Fibroblast of peridontal ligament (primary cell): ENCODE measurements around the gene POMZP3.
"Not testable (repeated sequence)": the region's sequence is repeated elsewhere in the genome, so short reads cannot be mapped to it uniquely, and the experiment has no call there.

Source experiments
- DNase-seq: peaks from one replicate; pipeline ENCODE4 v3.0.0-alpha.2; 2010; ENCODE audit errors: extremely low read depth

POMZP3 gene

GRCh38 chr7:76626989-76627642, at the start of gene POMZP3:
Gene POMZP3 (minus strand): TSS chr7:76627279. CDS start chr7:76626064, 1,215 bp downstream.
- peak; percentile 24 for DNase-seq

DNA sequence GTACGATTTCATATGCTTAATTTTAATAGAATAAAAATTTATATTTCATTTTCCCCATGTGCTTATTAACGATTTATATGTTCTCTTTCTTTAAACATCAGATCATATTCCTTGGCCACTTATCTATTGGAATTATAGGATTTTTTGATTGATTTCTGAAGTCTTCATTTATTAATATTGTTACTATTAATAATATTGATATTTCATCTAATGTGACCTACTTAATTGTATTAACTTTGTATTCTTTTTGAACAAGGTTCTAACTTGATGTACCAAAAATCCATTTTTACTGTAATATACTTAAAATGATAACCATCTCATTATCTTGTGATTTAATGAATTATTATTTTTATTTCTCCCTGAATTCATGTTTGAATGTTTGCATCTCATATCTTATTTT, 48.7 kb upstream of the POMZP3 start:
- not testable (repeated sequence) for DNase-seq

DNA sequence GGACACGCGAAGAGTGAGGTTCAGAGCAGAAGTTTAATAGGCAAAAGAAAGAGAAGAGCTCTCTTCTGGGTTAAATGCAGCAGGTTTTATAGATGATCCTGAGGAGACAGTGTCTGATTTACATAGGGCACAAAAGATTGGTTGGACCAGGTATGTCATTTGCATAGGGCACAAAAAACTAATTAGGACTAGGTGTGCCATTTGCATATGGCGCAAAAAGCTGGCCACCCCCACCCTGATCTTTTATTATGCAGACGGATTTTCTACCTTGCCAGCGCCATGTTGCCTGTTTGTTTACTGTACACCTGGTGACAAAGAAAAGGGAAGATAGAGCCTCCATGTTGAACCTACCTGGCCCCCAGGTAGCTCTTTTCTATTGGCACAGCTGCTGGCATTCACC, 46.3 kb upstream of the POMZP3 start:
- DNase-seq = not testable (repeated sequence)

GRCh38 chr7:76659212-76659611, 32.1 kb upstream of the POMZP3 start:
- not testable (repeated sequence) for DNase-seq

- DNase-seq = peak; percentile 1
Observed at GRCh38 chr7:76656425-76656824, 29.3 kb upstream of the POMZP3 start.

GRCh38 chr7:76642620-76643019, 15.5 kb upstream of the POMZP3 start:
- DNase-seq = not testable (repeated sequence)

DNA sequence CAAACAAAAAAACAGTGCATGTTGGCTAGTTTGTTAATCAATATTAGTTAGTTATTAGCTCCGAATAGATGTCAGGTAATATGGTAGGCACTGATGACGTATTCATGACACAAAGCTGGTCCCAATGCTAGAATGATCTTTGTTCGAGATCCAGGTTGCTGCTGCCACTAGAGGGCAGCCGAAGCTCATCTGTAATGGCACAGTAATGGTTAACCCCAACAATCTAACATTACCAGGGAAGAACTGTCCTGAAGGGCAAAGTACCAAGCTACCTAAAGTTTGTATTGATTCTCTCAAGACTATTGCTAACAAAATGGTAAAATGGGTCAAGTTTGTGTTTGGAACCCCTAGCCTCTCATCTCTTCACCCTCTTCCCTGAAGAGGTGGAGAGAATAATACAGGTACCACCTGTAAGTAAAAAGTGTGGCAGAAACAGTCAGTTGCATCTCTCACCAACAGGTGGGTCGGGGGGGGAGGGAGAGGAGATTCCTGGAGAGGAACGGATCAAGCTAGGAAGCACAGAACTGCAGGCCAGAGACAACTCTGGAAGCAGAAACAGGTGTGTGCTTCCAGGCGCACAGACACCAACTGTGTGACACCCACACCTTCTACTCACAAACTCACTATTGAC, 10.1 kb upstream of the POMZP3 start:
- DNase-seq = peak; percentile 10

DNA sequence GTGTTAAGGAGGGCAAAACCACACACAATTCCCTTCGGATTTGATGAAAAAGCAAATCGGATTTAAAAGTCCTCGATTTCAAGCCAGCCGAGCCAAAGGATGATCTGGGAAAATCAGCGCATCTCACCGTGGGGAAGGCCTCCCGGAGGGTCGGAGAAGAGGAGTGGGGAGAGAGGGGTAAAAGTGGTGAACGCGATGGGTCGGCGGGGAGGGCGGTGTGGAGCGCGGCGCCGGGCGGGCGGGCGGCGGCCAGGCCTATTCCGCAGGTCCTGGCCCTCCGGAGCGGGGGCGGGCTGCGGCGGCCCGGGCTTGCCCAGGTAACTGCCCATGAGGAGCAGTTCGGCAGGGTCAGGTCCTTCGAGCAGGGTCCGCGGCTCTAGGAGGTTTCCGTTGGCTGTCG, 498 bp downstream of the POMZP3 start:
- peak; percentile 6 for DNase-seq

- DNase-seq = not testable (repeated sequence)
Observed at GRCh38 chr7:76619439-76620190, 7.5 kb downstream of the POMZP3 start.

GRCh38 chr7:76613783-76614182, 13.3 kb downstream of the POMZP3 start:
- peak; percentile 65 for DNase-seq

- not testable (repeated sequence) for DNase-seq
Observed at GRCh38 chr7:76612232-76612631, 14.8 kb downstream of the POMZP3 start.

DNA sequence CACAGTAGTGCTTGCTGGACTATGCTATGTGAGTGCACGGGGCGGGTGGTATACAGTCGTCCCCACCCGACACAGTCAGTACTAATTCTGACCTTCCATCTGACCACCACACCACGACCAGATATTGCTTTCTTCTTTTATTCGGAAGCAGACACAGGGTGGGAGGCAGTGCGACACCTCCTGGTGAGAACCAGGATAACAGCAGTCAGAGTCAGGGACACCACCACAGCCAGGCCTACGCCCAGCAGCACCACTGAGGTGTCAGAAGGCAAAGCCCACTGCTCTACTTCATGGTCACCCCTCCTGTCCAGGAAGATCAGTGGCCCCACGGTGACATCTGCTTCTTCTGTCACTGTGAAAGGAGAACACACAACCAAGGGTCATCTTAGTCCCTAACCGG, 17.2 kb downstream of the POMZP3 start:
- not testable (repeated sequence) for DNase-seq

DNA sequence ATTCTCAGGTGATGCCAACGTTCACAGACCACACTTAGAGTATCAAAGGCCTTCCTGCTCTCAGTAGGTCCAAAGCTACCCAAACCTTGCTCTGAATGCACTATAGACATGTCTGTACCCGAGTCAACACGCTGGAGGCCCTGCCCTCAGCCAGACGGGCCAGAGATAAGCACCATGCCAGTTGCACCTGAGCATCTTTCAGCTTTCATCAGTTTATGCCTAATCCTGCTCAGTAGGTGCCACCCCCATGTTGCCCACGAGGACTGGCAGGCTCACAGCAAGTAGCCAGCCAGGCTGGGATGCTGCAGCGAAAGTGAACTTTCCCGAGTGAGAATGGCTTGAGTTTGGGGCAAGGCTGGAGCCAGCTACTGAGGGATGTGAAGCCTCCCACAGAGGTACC, 18.6 kb downstream of the POMZP3 start:
- not testable (repeated sequence) for DNase-seq

GRCh38 chr7:76606027-76606426, 21.1 kb downstream of the POMZP3 start:
- peak; percentile 89 for DNase-seq

DNA sequence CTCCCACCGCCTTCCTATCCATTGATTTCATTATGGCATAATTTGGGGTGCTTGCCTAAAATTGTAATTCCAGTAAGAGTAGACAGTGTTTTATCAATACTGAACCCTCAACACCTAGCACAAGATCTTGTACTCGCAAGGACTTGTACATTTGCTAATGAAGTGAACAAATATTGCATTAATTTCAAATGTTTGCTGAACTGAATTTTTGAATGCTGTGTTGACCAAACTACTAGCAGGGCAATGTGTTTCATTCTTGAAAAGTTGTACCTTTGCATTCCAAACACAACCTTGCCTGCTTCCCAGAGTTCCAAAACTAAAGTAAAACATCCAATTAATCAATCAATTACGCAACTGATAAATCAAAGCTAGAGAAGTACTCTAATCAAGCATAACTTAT, 26.4 kb downstream of the POMZP3 start:
- DNase-seq = not testable (repeated sequence)

GRCh38 chr7:76600116-76600482, 27.0 kb downstream of the POMZP3 start:
- DNase-seq = not testable (repeated sequence)

DNA sequence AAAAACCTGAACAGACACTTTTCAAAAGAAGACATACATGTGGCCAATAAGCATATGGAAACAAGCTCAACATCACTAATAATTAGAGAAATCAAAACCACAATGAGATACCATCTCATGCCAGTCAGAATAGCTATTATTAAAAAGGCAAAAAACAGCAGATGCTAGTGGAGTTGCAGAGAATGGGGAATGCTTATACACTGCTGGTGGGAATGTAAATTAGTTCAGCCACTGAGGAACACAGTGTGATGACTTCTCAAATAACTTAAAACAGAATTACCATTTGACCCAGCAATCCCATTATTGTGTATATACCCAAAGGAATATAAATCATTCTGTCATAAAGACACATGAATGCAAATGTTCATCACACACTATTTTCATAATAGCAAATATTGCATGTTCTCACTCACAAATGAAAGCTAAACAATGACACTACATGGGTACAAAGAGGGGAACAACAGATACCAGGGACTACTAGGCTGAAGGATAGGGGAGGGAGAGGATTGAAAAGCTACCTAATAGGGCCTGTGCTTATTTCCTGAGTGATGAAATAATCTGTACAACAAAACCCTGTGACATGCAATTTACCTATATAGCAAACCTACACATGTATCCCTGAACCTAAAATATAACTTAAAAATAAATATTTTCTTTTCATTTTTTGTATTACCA, 28.4 kb downstream of the POMZP3 start:
- DNase-seq = not testable (repeated sequence)

DNA sequence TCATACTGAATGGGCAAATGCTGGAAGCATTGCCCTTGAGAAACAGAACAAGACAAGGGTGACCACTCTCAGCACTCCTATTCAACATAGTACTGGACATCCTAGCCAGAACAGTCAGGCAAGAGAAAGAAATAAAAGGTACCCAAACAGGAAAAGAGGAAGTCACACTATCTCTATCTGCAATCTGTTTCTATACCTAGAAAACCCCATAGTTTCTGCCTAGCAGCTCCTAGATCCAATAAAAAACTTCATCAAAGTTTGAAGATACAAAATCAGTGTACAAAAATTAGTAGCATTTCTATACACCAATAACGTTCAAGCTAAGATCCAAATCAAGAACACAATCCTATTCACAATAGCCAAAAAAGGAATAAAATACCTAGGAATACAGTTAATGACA, 29.8 kb downstream of the POMZP3 start:
- DNase-seq = not testable (repeated sequence)

DNA sequence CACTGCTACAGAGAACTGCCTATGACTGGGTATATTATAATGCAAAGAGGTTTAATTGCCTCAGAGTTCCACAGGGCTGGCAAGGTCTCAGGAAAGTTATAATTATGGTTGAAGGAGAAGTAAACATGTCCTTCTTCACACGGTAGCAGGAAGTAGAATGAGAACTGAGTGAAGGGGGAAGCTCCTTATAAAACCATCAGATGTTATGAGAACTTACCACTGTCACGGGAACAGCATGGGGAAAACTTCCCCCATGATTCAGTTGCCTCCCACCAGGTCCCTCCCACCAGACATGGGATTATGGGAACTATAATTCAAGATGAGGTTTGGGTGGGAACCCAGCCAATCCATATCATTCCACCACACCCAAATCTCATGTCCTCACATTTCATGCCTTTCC, 34.4 kb downstream of the POMZP3 start:
- not testable (repeated sequence) for DNase-seq

DNA sequence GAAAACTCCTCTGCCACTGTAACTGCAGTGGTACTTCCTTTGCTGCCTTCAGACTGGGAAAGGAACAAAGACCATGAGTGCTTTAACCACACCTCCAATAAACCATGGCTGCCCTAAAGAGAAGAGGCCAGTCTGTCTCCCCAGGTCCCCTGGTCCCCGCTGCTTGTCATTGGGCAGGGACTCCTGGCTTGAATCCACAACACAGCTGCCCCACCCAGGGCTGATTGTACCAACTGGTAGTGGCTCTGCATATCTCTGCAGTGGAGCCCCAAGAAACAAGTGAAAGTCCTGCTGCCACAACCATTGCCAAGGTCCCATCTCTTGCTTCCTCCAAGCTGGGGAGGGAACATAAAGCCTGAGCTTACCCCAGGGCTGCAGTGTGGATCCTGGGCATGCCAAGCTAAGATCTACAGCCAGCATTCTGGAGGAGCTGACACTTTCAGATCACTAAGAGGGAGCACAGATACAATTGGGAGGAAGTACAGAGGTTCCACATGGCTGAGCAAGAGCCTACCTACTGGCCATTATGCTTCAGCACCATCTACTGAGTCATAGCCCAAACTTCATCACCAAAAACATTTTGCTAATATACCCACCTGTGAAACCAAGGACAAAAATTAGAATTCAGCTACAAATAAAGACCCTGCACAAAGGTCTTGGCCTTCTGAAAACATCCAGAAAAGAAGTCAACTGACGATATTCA, 35.3 kb downstream of the POMZP3 start:
- not testable (repeated sequence) for DNase-seq

DNA sequence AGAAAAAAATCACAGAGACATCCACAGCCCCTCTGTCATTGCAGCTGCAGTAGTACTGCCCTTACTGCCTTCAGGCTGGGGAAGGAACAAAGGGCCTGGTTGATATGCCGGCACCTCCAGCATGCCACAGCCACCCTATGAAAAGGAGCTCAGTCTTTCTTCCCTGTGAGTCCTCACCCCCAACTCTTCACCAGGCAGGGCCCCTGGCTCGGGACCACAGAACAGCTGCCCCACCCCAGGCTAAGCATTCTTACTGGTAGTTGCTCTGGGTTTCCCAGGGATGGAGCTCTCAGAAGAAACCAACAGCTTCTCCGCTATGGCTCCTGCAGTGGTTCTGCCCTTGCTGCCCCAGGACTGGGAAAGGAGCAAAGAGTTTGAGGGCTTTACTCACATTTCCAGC, 36.0 kb downstream of the POMZP3 start:
- not testable (repeated sequence) for DNase-seq

DNA sequence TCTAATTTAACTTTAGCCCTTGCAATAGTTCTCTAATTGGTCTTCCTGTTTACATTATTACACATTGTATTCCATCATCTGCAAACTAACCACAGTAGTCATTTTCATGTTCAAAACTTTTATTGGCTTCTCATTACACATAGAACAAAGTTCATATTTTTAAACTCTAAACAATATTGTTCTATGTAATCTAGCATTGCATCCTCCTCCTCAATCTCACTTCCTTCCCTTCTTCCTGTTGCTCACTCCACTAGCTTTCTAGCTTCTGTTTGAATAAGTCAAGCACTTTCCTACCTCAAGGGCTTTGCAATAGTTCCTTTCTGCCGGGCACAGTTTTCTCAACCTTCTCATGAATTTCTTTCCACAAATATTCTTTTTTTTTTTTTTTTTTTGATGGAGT, 38.5 kb downstream of the POMZP3 start:
- DNase-seq = not testable (repeated sequence)
